ENCODE results near the gene CATSPER1. TPM values are rescaled to one million over a fixed set of nuclear protein-coding genes. Genes with fewer than 3 reads are reported as not detected.
"Not testable (repeated sequence)": the region's sequence is repeated elsewhere in the genome, so short reads cannot be mapped to it uniquely, and the experiment has no call there.

The CATSPER1 gene
- total RNA-seq, 3 donors from 2014 or later (not counting 1 experiment from before 2014, with no cell fraction given), result 12.2 to 16.9 (median 13.3) TPM

GRCh38 chr11:66011785-66012303 lies 14.4 kb downstream of the CATSPER1 start, which contains the start of gene CST6:
Gene CST6, plus strand, starts transcription at chr11:66012008. Its CDS starts 37 bp downstream, at chr11:66012045.
- Mint-ChIP-seq H3K4me1 (peaks cover 0 to 10% of the 10 kb centered on the region in 2 donors), H3K4me3 (no peak within 1 kb of the TSS), H3K9me3 (no peaks in the 10 kb centered on the region), H3K36me3 (no peaks in the 10 kb centered on the region), H3K27me3 (ENCODE audit: low read depth in 2 of 2) (peaks cover 4 to 7% of the 10 kb centered on the region in 2 donors), H3K27ac (no peak within 1 kb of the TSS)
- intact Hi-C loops (cut with micrococcal nuclease), result no loop called here
- H3K4me1 ChIP-seq (ENCODE audit: control insufficient read depth, insufficient read depth, low read length), result peaks cover 5% of the 10 kb centered on the region
- no peak for DNase-seq
- H3K27ac ChIP-seq (ENCODE audit: low read length), result no peak within 1 kb of the TSS
- no peaks in the 10 kb centered on the region for H3K36me3 ChIP-seq (ENCODE audit: control insufficient read depth, insufficient read depth, low read length)
- peak in 2 of 3 donors; percentile 38 to 54 for ATAC-seq
- no peaks in the 10 kb centered on the region for H3K9me3 ChIP-seq (ENCODE audit: control insufficient read depth, insufficient read depth, low read length)
- TF ChIP-seq CTCF (IDR thresholded peaks at IDR 0.05), result no peak
- 13% methylated on average over 61 of the region's 61 CpGs for WGBS (ENCODE audit: insufficient coverage)
- H3K27me3 ChIP-seq (ENCODE audit: control insufficient read depth, insufficient read depth, low read length), result peaks cover 18% of the 10 kb centered on the region
- H3K4me3 ChIP-seq (ENCODE audit: low read length), result no peak within 1 kb of the TSS

GRCh38 chr11:66011239-66011784 lies 15.0 kb downstream of the CATSPER1 start:
- H3K4me1 ChIP-seq (ENCODE audit: control insufficient read depth, insufficient read depth, low read length), result peaks cover 5% of the 10 kb centered on the region
- no peak overlapping the region for H3K27ac ChIP-seq (ENCODE audit: low read length)
- intact Hi-C loops (cut with micrococcal nuclease), result no loop called here
- H3K27me3 Mint-ChIP-seq (ENCODE audit: low read depth in 2 of 2), result peaks cover 4 to 7% of the 10 kb centered on the region in 2 donors
- TF ChIP-seq CTCF (IDR thresholded peaks at IDR 0.05), result no peak
- ATAC-seq (no peak), DNase-seq (no peak)
- no peak overlapping the region for H3K4me3 Mint-ChIP-seq
- H3K9me3 ChIP-seq (ENCODE audit: control insufficient read depth, insufficient read depth, low read length), result no peaks in the 10 kb centered on the region
- H3K4me1 Mint-ChIP-seq, result peaks cover 0 to 10% of the 10 kb centered on the region in 2 donors
- H3K27ac Mint-ChIP-seq, result no peak overlapping the region
- no peaks in the 10 kb centered on the region for H3K36me3 Mint-ChIP-seq
- H3K4me3 ChIP-seq (ENCODE audit: low read length), result no peak overlapping the region
- H3K36me3 ChIP-seq (ENCODE audit: control insufficient read depth, insufficient read depth, low read length), result no peaks in the 10 kb centered on the region
- 66% methylated on average over 14 of the region's 14 CpGs for WGBS (ENCODE audit: insufficient coverage)
- H3K9me3 Mint-ChIP-seq, result no peaks in the 10 kb centered on the region
- H3K27me3 ChIP-seq (ENCODE audit: control insufficient read depth, insufficient read depth, low read length), result peaks cover 18% of the 10 kb centered on the region

- DNase-seq; H3K9me3 ChIP-seq (ENCODE audit: control insufficient read depth, insufficient read depth, low read length); H3K4me3 ChIP-seq (ENCODE audit: low read length); ATAC-seq; H3K36me3 ChIP-seq (ENCODE audit: control insufficient read depth, insufficient read depth, low read length); intact Hi-C loops (cut with micrococcal nuclease); H3K4me1 Mint-ChIP-seq; H3K27ac ChIP-seq (ENCODE audit: low read length); H3K4me3 Mint-ChIP-seq; H3K27ac Mint-ChIP-seq; H3K9me3 Mint-ChIP-seq; H3K4me1 ChIP-seq (ENCODE audit: control insufficient read depth, insufficient read depth, low read length); H3K27me3 Mint-ChIP-seq (ENCODE audit: low read depth in 2 of 2); H3K36me3 Mint-ChIP-seq: not testable (repeated sequence)
- peaks cover 18% of the 10 kb centered on the region for H3K27me3 ChIP-seq (ENCODE audit: control insufficient read depth, insufficient read depth, low read length)
- 88% methylated on average over 4 of the region's 4 CpGs for WGBS (ENCODE audit: insufficient coverage)
Measured at GRCh38 chr11:66010036-66010435, 16.2 kb downstream of the CATSPER1 start.

- intact Hi-C loops (cut with micrococcal nuclease), result no loop called here
- ATAC-seq (no peak), DNase-seq (no peak)
- no peaks in the 10 kb centered on the region for H3K9me3 Mint-ChIP-seq
- H3K4me3 ChIP-seq (ENCODE audit: low read length), result no peak overlapping the region
- peaks cover 4 to 7% of the 10 kb centered on the region in 2 donors for H3K27me3 Mint-ChIP-seq (ENCODE audit: low read depth in 2 of 2)
- H3K4me3 Mint-ChIP-seq, result no peak overlapping the region
- WGBS (ENCODE audit: insufficient coverage), result 73% methylated on average over 10 of the region's 10 CpGs
- peaks cover 6% of the 10 kb centered on the region for H3K4me1 ChIP-seq (ENCODE audit: control insufficient read depth, insufficient read depth, low read length)
- H3K36me3 Mint-ChIP-seq, result no peaks in the 10 kb centered on the region
- H3K27me3 ChIP-seq (ENCODE audit: control insufficient read depth, insufficient read depth, low read length), result peaks cover 18% of the 10 kb centered on the region
- H3K9me3 ChIP-seq (ENCODE audit: control insufficient read depth, insufficient read depth, low read length), result no peaks in the 10 kb centered on the region
- no peak for TF ChIP-seq CTCF (IDR thresholded peaks at IDR 0.05)
- H3K27ac Mint-ChIP-seq, result no peak overlapping the region
- H3K27ac ChIP-seq (ENCODE audit: low read length), result no peak overlapping the region
- peaks cover 0 to 4% of the 10 kb centered on the region in 2 donors for H3K4me1 Mint-ChIP-seq
- H3K36me3 ChIP-seq (ENCODE audit: control insufficient read depth, insufficient read depth, low read length), result peaks cover 11% of the 10 kb centered on the region
Measured at GRCh38 chr11:66008468-66009101, 17.7 kb downstream of the CATSPER1 start.

Data from natural killer cell (primary cell).